Liver (tissue), 9 donors: ENCODE data around the gene RAX. TPM values are rescaled to one million over a fixed set of nuclear protein-coding genes. Genes with fewer than 3 reads are reported as not detected.

Experiments used
- DNase-seq: peaks from one replicate; pipeline ENCODE4 v3.0.0-alpha.2; 2017; ENCODE audit warnings: low spot score
- H3K27ac ChIP-seq, 2 donors: one replicate each; pipeline ENCODE4 v1.7.0; 2013; ENCODE audit warnings: inconsistent platforms in 2 of 2, low read length in 2 of 2, control low read depth in 1 of 2, low read depth in 1 of 2, mild to moderate bottlenecking in 1 of 2
- H3K27me3 ChIP-seq, 4 donors: one replicate each; pipeline versions ENCODE4 v1.6.1 to v1.7.0; 2013; ENCODE audit warnings: low read length in 3 of 4, inconsistent platforms in 1 of 4, mild to moderate bottlenecking in 1 of 4, moderate library complexity in 1 of 4; ENCODE audit not compliant: control insufficient read depth in 4 of 4, insufficient read depth in 4 of 4
- H3K36me3 ChIP-seq, 4 donors: one replicate each; pipeline versions ENCODE4 v1.6.1 to v1.7.0; 2013; ENCODE audit warnings: low read length in 3 of 4, mild to moderate bottlenecking in 3 of 4, low read depth in 1 of 4, moderate library complexity in 1 of 4; ENCODE audit not compliant: control insufficient read depth in 4 of 4, insufficient read depth in 3 of 4
- H3K4me1 ChIP-seq, 4 donors: one replicate each; pipeline versions ENCODE4 v1.6.1 to v1.7.0; 2013; ENCODE audit warnings: low read length in 3 of 4, mild to moderate bottlenecking in 3 of 4, moderate library complexity in 1 of 4; ENCODE audit not compliant: control insufficient read depth in 4 of 4, insufficient read depth in 4 of 4
- H3K4me3 ChIP-seq, 3 donors: one replicate each; pipeline versions ENCODE4 v1.6.1 to v1.7.0; 2013; ENCODE audit warnings: low read length in 3 of 3, control low read depth in 1 of 3, low read depth in 1 of 3, mild to moderate bottlenecking in 1 of 3
- H3K9ac ChIP-seq, 2 donors: one replicate each; pipeline ENCODE4 v1.7.0; 2013; ENCODE audit warnings: low read length in 2 of 2, mild to moderate bottlenecking in 2 of 2, moderate library complexity in 2 of 2, control low read depth in 1 of 2, low read depth in 1 of 2
- H3K9me3 ChIP-seq, 4 donors: one replicate each; pipeline versions ENCODE4 v1.6.1 to v1.7.0; 2013; ENCODE audit warnings: low read length in 3 of 4; ENCODE audit not compliant: control insufficient read depth in 4 of 4
- EGR1 ChIP-seq, 2 donors: IDR thresholded peaks; 2 replicates each; pipeline ENCODE4 v1.6.1; 2016 to 2018; ENCODE audit warnings: antibody characterized with exemption in 2 of 2, low read depth in 2 of 2
- FOXA1 ChIP-seq: IDR thresholded peaks from 2 replicates; pipeline ENCODE4 v1.6.1; 2016; ENCODE audit warnings: antibody characterized with exemption
- FOXA2 ChIP-seq: IDR thresholded peaks from 2 replicates; pipeline ENCODE4 v1.6.1; 2016; ENCODE audit warnings: antibody characterized with exemption
- GABPA ChIP-seq, 2 donors: IDR thresholded peaks in 1 of 2; conservative IDR thresholded peaks in 1 of 2; 2 replicates each; pipeline ENCODE4 v1.6.1; 2016; ENCODE audit warnings: antibody characterized with exemption in 2 of 2, mild to moderate bottlenecking in 1 of 2, moderate library complexity in 1 of 2
- HNF4A ChIP-seq, 2 donors: conservative IDR thresholded peaks; 2 replicates each; pipeline ENCODE4 v1.6.1; 2016; ENCODE audit warnings: antibody characterized with exemption in 2 of 2, mild to moderate bottlenecking in 2 of 2
- HNF4G ChIP-seq: IDR thresholded peaks from 2 replicates; pipeline ENCODE4 v1.6.1; 2016; ENCODE audit warnings: antibody characterized with exemption
- JUND ChIP-seq, 2 donors: IDR thresholded peaks; 2 replicates each; pipeline ENCODE4 v1.6.1; 2016; ENCODE audit warnings: antibody characterized with exemption in 2 of 2
- NR2F2 ChIP-seq: IDR thresholded peaks from 2 replicates; pipeline ENCODE4 v1.6.1; 2016; ENCODE audit warnings: antibody characterized with exemption
- RAD21 ChIP-seq, 2 donors: IDR thresholded peaks; 2 replicates each; pipeline ENCODE4 v1.6.1; 2016; ENCODE audit warnings: antibody characterized with exemption in 2 of 2, mild to moderate bottlenecking in 2 of 2
- RXRA ChIP-seq, 2 donors: IDR thresholded peaks; 2 replicates each; pipeline ENCODE4 v1.6.1; 2017 to 2018; ENCODE audit warnings: antibody characterized with exemption in 2 of 2, mild to moderate bottlenecking in 1 of 2
- SP1 ChIP-seq: IDR thresholded peaks from 2 replicates; pipeline ENCODE4 v1.6.1; 2018; ENCODE audit warnings: antibody characterized with exemption, mild to moderate bottlenecking
- TAF1 ChIP-seq: conservative IDR thresholded peaks from 2 replicates; pipeline ENCODE4 v1.6.1; 2016; ENCODE audit warnings: antibody characterized with exemption, mild to moderate bottlenecking
- YY1 ChIP-seq: IDR thresholded peaks from 2 replicates; pipeline ENCODE4 v1.6.1; 2016; ENCODE audit warnings: antibody characterized with exemption, mild to moderate bottlenecking
- WGBS: extraction: QIAGEN DNeasy Blood & Tissue Kit; methylation state at CpG from one replicate; pipeline ENCODE4 v1.1.7; 2013; 5-methylcytosine and 5-hydroxymethylcytosine counted together
- polyA plus RNA-seq, 2 donors: library from polyadenylated mRNA; stranded (reverse) in 1 of 2; unstranded in 1 of 2; fragments of 200-250 nt in 1 of 2; fragments of >200 nt in 1 of 2; fragmentation: Nextera tagmentation in 1 of 2; extraction: Ambion mirVana in 1 of 2; gene quantifications; one replicate each; pipeline versions ENCODE4 v1.2.1 to v1.2.3, GENCODE V29; 2013 to 2015
- total RNA-seq, 2 donors: library from RNA; depleted of rRNA; stranded (reverse); fragments of >200 nt; gene quantifications; one replicate each; pipeline ENCODE4 v1.2.3, GENCODE V29; 2014
- TF ChIP-seq, protein P1 (sequence below): IDR thresholded peaks from 2 replicates; pipeline ENCODE4 v1.6.1; 2016; ENCODE audit warnings: antibody characterized with exemption, mild to moderate bottlenecking
- TF ChIP-seq, protein P2 (sequence below): IDR thresholded peaks from 2 replicates; pipeline ENCODE4 v1.6.1; 2016; ENCODE audit warnings: antibody characterized with exemption
- TF ChIP-seq, protein P3 (sequence below): IDR thresholded peaks from 2 replicates; pipeline ENCODE4 v1.6.1; 2016; ENCODE audit warnings: antibody characterized with exemption
- TF ChIP-seq, protein P4 (sequence below): fragments of 150-350 bp; IDR thresholded peaks from 2 replicates; pipeline ENCODE4 v1.5.1; 2017; ENCODE audit warnings: improper control_type of control experiment, low read depth, low read length; ENCODE audit not compliant: missing input control
- TF ChIP-seq, protein P5 (sequence below): IDR thresholded peaks from 2 replicates; pipeline ENCODE4 v1.6.1; 2016; ENCODE audit warnings: antibody characterized with exemption
- donor health status: healthy.
- donor health status: healthy.
- donor health status: healthy.
- donor health status: healthy.
- donor health status: healthy.

RAX gene
- total and polyA plus RNA-seq, 4 donors = not detected

DNA sequence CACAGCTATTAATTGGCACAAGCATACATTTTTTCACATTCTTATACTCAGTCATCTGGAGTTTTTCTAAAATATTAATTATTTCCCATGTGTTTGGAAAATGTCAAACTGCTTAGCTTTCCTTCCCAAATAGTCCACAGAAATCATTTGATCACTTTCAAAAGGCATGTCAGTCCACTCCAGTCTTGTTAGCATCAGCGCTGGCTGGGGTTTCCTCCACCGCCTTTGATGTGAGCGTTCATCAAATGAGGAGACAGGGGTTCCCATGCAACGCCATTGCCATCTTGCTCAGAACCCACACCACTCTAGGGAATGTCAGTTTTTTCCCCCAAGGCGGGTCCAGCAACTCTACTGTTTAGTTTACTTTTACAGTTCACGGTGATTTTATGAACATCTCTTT lies 13.1 kb upstream of the RAX start:
- peaks cover 0 to 9% (median 3%) of the 10 kb centered on the region in 4 donors for H3K27me3 ChIP-seq
- 72% methylated on average over 6 of the region's 6 CpGs for WGBS
- no peak for TF ChIP-seq FOXA1
- no peak for TF ChIP-seq HNF4A (conservative IDR thresholded peaks at IDR 0.05)
- TF ChIP-seq, protein P1, sequence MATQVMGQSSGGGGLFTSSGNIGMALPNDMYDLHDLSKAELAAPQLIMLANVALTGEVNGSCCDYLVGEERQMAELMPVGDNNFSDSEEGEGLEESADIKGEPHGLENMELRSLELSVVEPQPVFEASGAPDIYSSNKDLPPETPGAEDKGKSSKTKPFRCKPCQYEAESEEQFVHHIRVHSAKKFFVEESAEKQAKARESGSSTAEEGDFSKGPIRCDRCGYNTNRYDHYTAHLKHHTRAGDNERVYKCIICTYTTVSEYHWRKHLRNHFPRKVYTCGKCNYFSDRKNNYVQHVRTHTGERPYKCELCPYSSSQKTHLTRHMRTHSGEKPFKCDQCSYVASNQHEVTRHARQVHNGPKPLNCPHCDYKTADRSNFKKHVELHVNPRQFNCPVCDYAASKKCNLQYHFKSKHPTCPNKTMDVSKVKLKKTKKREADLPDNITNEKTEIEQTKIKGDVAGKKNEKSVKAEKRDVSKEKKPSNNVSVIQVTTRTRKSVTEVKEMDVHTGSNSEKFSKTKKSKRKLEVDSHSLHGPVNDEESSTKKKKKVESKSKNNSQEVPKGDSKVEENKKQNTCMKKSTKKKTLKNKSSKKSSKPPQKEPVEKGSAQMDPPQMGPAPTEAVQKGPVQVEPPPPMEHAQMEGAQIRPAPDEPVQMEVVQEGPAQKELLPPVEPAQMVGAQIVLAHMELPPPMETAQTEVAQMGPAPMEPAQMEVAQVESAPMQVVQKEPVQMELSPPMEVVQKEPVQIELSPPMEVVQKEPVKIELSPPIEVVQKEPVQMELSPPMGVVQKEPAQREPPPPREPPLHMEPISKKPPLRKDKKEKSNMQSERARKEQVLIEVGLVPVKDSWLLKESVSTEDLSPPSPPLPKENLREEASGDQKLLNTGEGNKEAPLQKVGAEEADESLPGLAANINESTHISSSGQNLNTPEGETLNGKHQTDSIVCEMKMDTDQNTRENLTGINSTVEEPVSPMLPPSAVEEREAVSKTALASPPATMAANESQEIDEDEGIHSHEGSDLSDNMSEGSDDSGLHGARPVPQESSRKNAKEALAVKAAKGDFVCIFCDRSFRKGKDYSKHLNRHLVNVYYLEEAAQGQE = no peak
- no peak for TF ChIP-seq SP1
- TF ChIP-seq, protein P2, sequence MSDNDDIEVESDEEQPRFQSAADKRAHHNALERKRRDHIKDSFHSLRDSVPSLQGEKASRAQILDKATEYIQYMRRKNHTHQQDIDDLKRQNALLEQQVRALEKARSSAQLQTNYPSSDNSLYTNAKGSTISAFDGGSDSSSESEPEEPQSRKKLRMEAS = no peak
- no peak for TF ChIP-seq FOXA2
- no peak for TF ChIP-seq EGR1 (IDR thresholded peaks at IDR 0.05; ENCODE audit: low read depth in 2 of 2)
- TF ChIP-seq, protein P3, sequence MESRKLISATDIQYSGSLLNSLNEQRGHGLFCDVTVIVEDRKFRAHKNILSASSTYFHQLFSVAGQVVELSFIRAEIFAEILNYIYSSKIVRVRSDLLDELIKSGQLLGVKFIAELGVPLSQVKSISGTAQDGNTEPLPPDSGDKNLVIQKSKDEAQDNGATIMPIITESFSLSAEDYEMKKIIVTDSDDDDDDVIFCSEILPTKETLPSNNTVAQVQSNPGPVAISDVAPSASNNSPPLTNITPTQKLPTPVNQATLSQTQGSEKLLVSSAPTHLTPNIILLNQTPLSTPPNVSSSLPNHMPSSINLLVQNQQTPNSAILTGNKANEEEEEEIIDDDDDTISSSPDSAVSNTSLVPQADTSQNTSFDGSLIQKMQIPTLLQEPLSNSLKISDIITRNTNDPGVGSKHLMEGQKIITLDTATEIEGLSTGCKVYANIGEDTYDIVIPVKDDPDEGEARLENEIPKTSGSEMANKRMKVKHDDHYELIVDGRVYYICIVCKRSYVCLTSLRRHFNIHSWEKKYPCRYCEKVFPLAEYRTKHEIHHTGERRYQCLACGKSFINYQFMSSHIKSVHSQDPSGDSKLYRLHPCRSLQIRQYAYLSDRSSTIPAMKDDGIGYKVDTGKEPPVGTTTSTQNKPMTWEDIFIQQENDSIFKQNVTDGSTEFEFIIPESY = no peak
- no peak for TF ChIP-seq NR2F2
- no peak for TF ChIP-seq RXRA (IDR thresholded peaks at IDR 0.05)
- no peak for TF ChIP-seq YY1
- TF ChIP-seq TAF1 = no peak
- TF ChIP-seq, protein P4, sequence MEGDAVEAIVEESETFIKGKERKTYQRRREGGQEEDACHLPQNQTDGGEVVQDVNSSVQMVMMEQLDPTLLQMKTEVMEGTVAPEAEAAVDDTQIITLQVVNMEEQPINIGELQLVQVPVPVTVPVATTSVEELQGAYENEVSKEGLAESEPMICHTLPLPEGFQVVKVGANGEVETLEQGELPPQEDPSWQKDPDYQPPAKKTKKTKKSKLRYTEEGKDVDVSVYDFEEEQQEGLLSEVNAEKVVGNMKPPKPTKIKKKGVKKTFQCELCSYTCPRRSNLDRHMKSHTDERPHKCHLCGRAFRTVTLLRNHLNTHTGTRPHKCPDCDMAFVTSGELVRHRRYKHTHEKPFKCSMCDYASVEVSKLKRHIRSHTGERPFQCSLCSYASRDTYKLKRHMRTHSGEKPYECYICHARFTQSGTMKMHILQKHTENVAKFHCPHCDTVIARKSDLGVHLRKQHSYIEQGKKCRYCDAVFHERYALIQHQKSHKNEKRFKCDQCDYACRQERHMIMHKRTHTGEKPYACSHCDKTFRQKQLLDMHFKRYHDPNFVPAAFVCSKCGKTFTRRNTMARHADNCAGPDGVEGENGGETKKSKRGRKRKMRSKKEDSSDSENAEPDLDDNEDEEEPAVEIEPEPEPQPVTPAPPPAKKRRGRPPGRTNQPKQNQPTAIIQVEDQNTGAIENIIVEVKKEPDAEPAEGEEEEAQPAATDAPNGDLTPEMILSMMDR = no peak
- no peak for TF ChIP-seq RAD21 (IDR thresholded peaks at IDR 0.05)
- TF ChIP-seq, protein P5, sequence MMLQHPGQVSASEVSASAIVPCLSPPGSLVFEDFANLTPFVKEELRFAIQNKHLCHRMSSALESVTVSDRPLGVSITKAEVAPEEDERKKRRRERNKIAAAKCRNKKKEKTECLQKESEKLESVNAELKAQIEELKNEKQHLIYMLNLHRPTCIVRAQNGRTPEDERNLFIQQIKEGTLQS = no peak
- no peak for TF ChIP-seq JUND (IDR thresholded peaks at IDR 0.05)
- H3K36me3 ChIP-seq = no peaks in the 10 kb centered on the region
- H3K9me3 ChIP-seq = no peaks in the 10 kb centered on the region
- H3K27ac ChIP-seq = no peak overlapping the region
- no peak for DNase-seq
- no peak overlapping the region for H3K9ac ChIP-seq
- no peaks in the 10 kb centered on the region for H3K4me1 ChIP-seq
- H3K4me3 ChIP-seq = no peak overlapping the region

DNA sequence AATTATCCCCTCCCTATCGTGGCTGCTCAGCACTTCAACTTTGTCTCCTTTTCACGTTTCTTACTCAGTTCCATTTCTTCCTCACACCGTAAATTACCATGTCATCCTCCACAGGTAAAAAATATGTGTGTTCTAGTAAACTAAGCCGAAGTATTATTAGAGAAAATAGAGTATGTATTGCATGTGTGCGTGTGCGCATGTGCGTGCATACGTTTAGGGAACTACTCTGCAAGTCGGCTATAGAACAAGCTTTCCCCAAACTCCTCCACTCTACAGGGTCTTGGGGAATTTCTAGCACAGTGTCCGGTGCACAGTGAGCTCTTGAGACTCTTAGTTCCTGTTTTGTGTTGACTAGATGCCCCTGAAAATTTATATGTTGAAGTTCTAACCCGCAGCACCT lies 9.1 kb upstream of the RAX start:
- Histone ChIP-seq H3K27ac (no peak overlapping the region), H3K4me1 (no peaks in the 10 kb centered on the region), H3K9me3 (no peaks in the 10 kb centered on the region), H3K9ac (no peak overlapping the region), H3K27me3 (peaks cover 0 to 10% (median 5%) of the 10 kb centered on the region in 4 donors), H3K4me3 (no peak overlapping the region), H3K36me3 (no peaks in the 10 kb centered on the region)
- WGBS = 81% methylated on average over 11 of the region's 11 CpGs
- TF ChIP-seq FOXA1 = no peak
- TF ChIP-seq, protein P5 = no peak
- TF ChIP-seq FOXA2 = no peak
- no peak for TF ChIP-seq NR2F2
- TF ChIP-seq GABPA (IDR thresholded peaks at IDR 0.05 in 1 of 2, conservative IDR thresholded peaks at IDR 0.05 in 1 of 2) = no peak
- no peak for TF ChIP-seq HNF4A (conservative IDR thresholded peaks at IDR 0.05)
- no peak for TF ChIP-seq HNF4G
- TF ChIP-seq, protein P1 = no peak
- no peak for TF ChIP-seq SP1
- TF ChIP-seq RXRA (IDR thresholded peaks at IDR 0.05) = no peak
- TF ChIP-seq, protein P2 = no peak
- DNase-seq = no peak
